NCI-H128 (cell line): ENCODE measurements around the gene SEMA3A.

Experiments
- DNase-seq: peaks from one replicate; lab custom pipeline; 2025; ENCODE audit not compliant: unreplicated experiment; lab: John Stamatoyannopoulos, UW

Gene SEMA3A

DNA sequence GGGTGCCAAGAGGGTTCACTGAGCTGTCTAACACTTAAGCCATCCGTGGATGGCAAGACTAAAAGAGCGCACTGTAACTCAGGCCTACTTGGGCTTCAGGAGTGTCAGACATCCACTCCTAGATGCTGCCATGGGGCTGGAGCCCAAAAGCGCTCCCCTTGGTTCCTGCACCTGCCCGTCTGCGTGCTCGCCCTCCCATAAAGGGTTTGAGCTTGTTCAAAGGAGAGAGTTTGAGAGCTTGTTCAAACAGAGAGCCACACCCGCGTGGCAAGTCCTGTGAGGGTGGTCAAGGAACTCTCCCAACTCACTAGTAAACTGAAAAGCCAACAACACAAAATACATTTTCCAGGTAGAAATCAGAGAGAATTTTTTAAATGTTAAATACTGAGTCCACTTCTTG lies 256.7 kb downstream of the SEMA3A start:
- DNase-seq: no peak

DNA sequence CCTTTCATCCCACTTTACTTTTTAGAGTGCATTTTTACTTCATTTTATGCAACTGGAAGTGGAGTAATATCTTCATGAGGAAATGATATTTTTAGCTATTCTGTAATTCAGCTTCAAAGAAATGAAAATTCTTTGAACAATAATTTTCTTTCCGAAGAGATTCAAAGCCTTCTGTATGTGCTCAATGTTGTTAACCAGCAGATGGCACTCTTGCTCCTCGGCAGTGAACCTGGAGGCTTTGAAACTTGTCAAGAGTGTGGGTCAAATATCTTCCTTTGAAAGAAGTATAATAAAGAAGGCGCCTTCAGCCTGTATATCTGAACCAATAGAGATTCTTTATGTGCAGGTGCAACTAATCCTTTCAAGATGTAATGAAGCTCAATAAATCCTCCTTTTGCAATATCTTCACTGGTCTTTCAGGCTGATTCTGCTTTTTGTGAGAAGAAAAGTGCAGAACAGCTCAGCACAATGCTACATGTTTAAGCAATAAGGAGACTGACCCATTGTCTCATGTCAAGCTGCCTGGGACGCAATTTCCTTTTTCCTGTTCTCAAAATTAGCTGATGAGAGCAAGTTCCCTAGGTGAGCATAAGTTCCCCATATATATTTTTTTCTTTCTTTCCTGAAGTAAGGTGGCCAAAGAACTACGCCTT lies 258.4 kb downstream of the SEMA3A start:
- DNase-seq: no peak

GRCh38 chr7:83934118-83934734 lies 260.4 kb downstream of the SEMA3A start:
- no peak for DNase-seq

GRCh38 chr7:83931968-83932367 lies 262.6 kb downstream of the SEMA3A start:
- no peak for DNase-seq

DNA sequence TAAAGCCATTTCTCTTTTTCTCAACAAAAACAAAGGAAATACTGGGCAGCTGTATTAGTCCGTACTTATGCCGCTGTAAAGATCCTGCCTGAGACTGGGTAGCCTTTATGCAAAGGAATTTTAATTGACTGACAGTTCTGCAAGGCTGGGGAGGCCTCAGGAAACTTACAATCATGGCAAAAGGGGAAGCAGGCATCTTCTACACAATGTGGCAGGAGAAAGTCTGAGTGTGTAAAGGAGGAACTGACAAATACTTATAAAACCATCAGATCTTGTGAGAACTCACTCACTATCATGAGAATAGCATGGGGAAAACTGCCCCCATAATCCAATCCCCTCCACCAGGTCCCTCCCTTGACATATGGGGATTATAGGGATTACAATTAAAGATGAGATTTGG lies 264.3 kb downstream of the SEMA3A start:
- no peak for DNase-seq

DNA sequence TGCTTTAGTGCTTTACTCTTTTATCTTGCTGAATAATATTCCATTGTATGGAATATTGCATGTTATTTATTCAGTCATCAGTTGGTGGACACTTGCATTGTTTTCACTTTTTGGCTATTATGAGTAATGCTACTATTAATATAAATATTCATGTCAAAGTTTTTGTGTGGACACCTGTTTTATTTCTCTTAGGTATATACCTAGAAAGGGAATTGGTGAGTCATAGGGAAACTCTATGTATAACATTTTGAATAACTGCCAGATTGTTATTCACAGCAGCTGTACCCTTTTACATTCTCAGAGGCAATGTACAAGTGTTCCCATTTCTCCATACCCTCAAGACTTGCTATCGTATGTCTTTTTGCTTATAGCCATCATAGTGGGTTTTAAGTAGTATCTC lies 268.7 kb downstream of the SEMA3A start:
- DNase-seq: no peak

DNA sequence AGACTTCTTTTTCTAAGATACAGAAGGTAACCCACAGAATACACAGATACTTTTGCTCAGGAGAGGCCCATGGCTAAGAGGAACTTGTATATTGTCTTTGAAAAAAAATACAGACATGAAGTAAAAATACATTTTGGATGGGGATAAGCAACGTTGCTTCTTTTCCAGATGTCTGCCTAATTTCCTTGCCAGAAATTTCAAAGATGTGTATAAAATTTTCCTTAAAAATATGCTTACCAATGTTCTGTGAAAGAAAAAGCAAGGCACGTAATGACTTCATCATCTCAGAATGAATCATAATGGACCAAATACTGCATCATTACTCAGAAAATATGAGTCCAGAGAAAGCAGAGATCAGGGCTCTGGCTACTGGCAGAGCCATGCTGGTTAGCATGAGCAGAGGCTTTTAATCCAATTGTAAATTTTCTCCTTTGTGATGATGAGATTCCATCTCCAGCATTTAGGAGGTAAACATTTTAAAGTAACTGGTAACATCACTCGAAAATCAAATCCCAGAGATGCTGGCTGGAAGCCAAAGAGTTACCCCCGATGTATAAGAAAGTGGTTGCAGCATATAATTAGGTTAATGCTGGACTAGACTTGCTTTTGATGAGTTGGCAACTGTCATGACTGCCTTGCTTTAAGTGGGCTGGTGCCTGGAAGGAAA lies 272.5 kb downstream of the SEMA3A start:
- peak; percentile 61 for DNase-seq

DNA sequence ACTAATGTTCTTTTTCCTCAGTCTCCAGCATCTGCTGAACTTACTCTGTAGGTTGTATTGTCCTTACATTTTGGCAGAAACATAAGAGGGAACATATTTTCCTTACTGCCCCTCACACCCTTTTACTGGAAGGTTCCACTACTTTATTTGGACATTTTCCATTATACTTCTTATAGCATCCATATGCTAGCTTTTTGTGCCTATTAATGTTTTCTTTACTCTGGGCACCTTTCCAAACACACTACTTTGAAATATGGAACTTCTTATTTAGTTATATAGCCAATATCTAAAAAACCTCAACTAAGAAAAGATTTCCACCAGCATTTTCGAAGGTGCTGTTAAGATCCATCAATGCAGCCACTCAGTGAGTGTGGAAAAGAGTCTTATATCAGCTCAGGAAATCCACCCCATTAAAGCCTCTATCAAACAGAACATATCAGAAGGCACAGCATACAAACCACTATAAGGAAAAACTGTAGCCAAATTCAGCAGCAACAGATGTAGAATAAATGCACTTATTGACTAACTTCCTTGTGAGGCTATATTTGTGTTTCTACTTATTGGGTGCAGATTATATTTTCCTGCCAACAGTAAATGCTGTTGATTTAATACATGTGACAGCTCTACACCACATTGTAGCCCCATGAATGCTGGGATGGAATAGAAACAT lies 273.2 kb downstream of the SEMA3A start:
- no peak for DNase-seq

- no peak for DNase-seq
Observed at GRCh38 chr7:83918142-83918541, 276.4 kb downstream of the SEMA3A start.

DNA sequence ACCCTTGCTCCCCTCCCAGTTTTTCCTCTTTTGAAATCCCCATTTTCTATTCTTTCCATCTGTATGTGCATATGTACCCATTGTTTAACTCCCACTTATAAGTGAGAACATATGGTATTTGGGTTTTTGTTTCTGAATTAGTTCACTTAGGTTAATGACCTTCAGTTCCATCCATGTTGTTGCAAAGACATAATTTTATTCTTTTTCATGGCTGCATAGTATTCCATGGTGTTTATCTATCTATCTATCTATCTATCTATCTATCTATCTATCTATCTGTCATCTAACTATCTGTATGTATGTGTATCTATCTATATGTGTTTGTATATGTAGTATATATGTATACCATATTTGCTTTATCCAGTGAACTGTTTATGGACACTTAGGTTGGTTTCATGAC lies 281.4 kb downstream of the SEMA3A start:
- no peak for DNase-seq

GRCh38 chr7:83908526-83908925 lies 286.1 kb downstream of the SEMA3A start:
- no peak for DNase-seq
